Measurements from ENCODE around the gene GRHL1. TPM values are rescaled to one million over a fixed set of nuclear protein-coding genes. Genes with fewer than 3 reads are reported as not detected.

Gene GRHL1
- total RNA-seq, 3 donors from 2014 or later: 0.41 to 2.0 (median 1.9) TPM

DNA sequence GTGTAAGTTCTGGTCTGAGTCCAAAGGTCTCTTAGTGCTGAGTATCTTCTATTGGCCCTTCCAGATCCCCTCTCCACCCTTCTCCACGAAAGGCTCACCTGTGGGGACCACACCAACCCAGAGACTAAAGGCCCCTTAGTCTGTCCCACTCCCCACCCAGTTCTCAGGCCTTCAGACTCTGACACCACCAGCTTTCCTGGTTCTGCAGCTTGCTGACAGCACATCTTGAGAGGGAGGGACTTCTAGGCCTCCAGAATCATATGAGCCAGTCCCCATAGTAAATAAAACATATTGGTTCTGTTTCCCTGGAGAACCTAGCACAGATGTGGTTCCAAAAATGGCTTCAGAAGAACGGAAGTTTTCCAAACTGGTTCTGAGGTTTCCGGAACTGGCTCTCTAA lies 53.3 kb downstream of the GRHL1 start:
- intact Hi-C loops (cut with DNase I, micrococcal nuclease): no loop called here

DNA sequence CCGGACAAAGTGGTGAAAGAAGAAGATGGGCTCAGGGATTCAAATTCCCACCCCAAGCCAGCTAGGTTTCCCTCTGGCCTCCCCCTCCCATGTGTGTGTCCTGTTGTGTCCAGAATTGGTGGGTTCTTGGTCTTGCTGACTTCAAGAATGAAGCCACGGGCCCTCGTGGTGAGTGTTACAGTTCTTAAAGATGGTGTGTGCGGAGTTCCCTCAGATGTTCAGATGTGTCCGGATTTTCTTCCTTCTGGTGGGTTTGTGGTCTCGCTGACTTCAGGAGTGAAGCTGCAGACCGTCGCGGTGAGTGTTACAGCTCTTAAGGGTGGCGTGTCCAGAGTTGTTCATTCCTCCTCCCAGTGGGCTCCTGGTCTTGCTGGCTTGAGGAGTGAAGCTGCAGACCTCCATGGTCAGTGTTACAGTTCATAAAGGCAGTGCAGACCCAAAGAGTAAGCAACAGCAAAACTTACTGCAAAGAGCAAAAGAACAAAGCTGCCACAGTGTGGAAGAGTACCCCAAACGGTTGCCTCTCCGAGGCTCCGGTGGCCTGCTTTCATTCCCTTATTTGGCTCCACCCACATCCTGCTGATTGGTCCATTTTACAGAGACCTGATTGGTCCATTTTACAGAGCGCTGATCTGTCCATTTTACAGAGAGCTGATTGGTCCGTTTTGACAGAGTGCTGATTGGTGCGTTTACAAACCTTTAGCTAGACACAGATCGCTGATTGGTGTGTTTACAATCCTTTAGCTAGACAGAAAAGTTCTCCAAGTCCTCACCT lies 54.2 kb downstream of the GRHL1 start:
- Histone ChIP-seq H3K9me3 (no peaks in the 10 kb centered on the region), H3K36me3 (ENCODE audit: low read depth) (no peaks in the 10 kb centered on the region), H3K4me3 (no peak overlapping the region), H3K4me1 (ENCODE audit: low read depth) (peaks cover 2% of the 10 kb centered on the region)
- DNase-seq: peak in 1 of 3 donors; percentile 18
- intact Hi-C loops (cut with DNase I, micrococcal nuclease): no loop called here
- TF ChIP-seq, protein P1, sequence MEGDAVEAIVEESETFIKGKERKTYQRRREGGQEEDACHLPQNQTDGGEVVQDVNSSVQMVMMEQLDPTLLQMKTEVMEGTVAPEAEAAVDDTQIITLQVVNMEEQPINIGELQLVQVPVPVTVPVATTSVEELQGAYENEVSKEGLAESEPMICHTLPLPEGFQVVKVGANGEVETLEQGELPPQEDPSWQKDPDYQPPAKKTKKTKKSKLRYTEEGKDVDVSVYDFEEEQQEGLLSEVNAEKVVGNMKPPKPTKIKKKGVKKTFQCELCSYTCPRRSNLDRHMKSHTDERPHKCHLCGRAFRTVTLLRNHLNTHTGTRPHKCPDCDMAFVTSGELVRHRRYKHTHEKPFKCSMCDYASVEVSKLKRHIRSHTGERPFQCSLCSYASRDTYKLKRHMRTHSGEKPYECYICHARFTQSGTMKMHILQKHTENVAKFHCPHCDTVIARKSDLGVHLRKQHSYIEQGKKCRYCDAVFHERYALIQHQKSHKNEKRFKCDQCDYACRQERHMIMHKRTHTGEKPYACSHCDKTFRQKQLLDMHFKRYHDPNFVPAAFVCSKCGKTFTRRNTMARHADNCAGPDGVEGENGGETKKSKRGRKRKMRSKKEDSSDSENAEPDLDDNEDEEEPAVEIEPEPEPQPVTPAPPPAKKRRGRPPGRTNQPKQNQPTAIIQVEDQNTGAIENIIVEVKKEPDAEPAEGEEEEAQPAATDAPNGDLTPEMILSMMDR (IDR thresholded peaks at IDR 0.05): no peak
- no peak for ATAC-seq

More for the DNA sequence above, 53.3 kb downstream of the GRHL1 start:
- ATAC-seq: no peak
- TF ChIP-seq, protein P1 (IDR thresholded peaks at IDR 0.05): no peak
- Histone ChIP-seq H3K36me3 (ENCODE audit: low read depth) (no peaks in the 10 kb centered on the region), H3K9me3 (no peaks in the 10 kb centered on the region), H3K4me1 (ENCODE audit: low read depth) (peaks cover 2% of the 10 kb centered on the region), H3K4me3 (no peak overlapping the region)
- DNase-seq: no peak

DNA sequence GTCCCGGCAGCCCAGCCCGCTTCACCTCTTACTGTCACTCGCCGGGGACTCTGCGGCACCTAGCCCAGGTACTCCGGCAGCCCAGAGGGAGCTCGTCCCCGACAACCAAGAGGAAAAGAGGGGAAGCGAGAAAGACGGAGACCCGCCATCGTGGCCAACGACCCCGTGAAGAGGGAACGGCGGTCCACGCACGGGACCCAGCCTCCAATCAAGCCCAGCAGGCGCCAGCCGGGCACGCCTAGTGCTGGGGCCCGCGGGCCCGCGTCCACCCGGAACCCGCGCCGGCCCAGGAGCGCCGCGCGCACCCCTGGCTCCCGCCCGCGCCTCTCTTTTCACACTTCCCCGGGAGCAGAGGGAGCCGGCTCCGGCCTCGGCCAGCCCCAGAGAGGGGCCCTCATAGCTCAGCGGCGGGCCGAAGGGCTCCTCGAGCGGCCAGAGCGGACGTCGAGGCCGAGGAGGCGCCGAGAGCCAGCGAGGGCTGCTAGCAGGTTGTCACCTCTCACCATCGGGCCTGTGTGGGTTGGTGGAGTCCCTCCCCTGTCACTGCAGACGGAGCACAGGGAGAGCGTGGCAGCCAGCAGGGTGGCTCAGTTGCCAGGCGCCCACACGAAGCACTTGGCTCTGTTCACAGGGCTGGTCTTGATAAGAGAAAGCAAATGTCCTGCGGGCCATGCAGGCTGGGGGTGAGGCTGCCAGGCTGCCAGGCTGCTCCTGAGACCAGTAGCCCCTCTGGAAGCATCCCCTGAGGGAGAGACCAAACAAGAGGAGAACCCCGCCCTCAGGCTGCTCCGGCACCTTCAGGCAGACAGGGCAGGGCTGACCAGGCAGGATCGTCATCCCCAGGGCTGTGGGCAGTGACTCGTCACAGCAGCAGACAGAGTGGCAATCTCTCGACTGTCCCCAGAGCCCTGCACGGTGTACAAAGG lies 55.0 kb downstream of the GRHL1 start:
- no peaks in the 10 kb centered on the region for H3K36me3 ChIP-seq (ENCODE audit: low read depth)
- ATAC-seq: peak; percentile 67

DNA sequence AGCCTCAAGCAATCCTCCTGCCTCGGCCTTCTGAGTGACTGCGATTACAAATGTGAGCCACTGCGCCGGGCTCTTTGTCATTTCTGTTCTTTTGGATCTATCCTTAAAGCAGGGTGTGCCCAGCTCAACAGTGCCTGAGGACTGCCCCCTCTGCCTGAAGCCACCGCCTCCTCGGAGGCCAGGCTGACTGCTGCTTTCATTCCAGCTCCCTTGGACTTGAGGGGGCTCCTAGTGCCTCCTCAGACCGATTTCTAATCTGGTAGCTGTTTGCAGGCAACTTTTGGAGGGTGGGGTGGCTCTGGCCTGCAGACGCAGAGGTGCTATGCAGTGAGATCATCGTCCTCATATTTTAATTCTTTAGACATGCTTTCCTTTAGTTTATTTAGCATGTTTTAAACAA lies 55.9 kb downstream of the GRHL1 start:
- intact Hi-C loops (cut with DNase I, micrococcal nuclease): no loop called here
- ATAC-seq: no peak
- H3K9me3 ChIP-seq: no peaks in the 10 kb centered on the region
- DNase-seq: peak in 1 of 3 donors; percentile 27
- H3K36me3 ChIP-seq (ENCODE audit: low read depth): no peaks in the 10 kb centered on the region
- TF ChIP-seq, protein P1 (IDR thresholded peaks at IDR 0.05): no peak
- peaks cover 2% of the 10 kb centered on the region for H3K4me1 ChIP-seq (ENCODE audit: low read depth)
- H3K4me3 ChIP-seq: no peak overlapping the region

More for the DNA sequence above, 55.0 kb downstream of the GRHL1 start:
- peaks cover 2% of the 10 kb centered on the region for H3K4me1 ChIP-seq (ENCODE audit: low read depth)
- TF ChIP-seq, protein P1 (IDR thresholded peaks at IDR 0.05): no peak
- DNase-seq: peak in 1 of 3 donors; percentile 47
- no peak overlapping the region for H3K4me3 ChIP-seq
- no peaks in the 10 kb centered on the region for H3K9me3 ChIP-seq
- intact Hi-C loops (cut with DNase I, micrococcal nuclease): no loop called here

DNA sequence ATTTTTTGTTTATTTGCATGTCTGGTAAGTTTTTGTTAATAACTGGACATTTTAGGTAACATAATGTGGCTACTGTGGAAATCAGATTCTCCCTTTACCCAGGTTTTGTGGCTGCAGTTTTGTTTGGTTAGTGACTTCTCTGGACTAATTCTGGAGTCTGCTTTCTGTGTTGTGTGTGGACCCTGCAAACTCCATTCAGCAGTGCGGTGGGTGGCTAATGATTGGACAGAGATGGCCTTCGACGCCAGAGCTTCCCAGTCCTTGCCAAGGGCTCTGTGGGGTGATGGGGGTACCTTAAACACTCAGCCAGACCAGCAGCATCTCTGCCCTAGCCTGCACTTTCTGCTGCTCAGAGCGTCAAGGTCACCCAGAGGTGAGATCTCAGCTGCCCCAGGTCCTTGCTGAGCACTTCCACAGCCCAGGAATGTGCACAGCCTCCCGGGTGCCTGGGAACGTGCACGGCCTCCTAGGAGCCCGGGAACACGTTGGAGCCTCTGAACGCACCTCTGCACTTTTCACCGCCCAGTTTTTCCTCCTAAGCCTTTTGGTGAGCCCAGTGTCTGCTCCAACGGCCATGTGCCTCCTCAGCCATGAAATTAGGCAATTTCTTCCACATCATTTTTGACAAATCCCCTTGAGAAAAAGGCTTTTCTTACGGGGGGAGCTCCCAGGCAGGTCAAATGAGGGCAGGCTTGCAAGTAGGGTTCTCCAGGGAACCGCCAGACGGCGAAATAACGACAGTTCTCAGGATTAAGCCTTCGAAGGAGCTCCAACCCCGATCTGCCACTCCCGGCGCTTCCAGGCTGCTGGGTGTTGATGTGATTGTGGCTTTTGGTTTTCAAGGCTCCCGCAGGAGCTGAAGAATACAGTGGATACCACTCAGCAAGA lies 56.7 kb downstream of the GRHL1 start:
- TF ChIP-seq, protein P1 (IDR thresholded peaks at IDR 0.05): no peak
- Histone ChIP-seq H3K9me3 (no peaks in the 10 kb centered on the region), H3K4me3 (no peak overlapping the region), H3K36me3 (ENCODE audit: low read depth) (no peaks in the 10 kb centered on the region), H3K4me1 (ENCODE audit: low read depth) (peaks cover 2% of the 10 kb centered on the region)
- DNase-seq (peak in 1 of 3 donors; percentile 39), ATAC-seq (no peak)
- intact Hi-C loops (cut with DNase I, micrococcal nuclease): no loop called here

All from mucosa of descending colon (tissue), 3 donors.